Astrocyte of the cerebellum (primary cell): ENCODE data around the gene CHKA.

Experiments
- DNase-seq: peaks from one replicate; pipeline ENCODE4 v3.0.0-alpha.2; 2011; ENCODE audit warnings: low read depth
- H3K4me3 ChIP-seq: 2 replicates; pipeline ENCODE4 v1.5.1; 2011; ENCODE audit warnings: mild to moderate bottlenecking, low read depth, low read length, moderate library complexity
- CTCF ChIP-seq: IDR thresholded peaks from 2 replicates; pipeline ENCODE4 v1.5.1; 2012; ENCODE audit warnings: low read length, low read depth, moderate library complexity, mild to moderate bottlenecking; ENCODE audit errors: missing control alignments
- in situ Hi-C: cut with HindIII; loops from 2 replicates; pipeline ENCODE4 v1.10.0; 2017; ENCODE audit warnings: low sequenced_read_pairs

The CHKA gene

GRCh38 chr11:68164437-68164836 lies 43.2 kb upstream of the CHKA start:
- TF ChIP-seq CTCF: no peak
- H3K4me3 ChIP-seq: no peak overlapping the region
- DNase-seq: no peak
- in situ Hi-C loops: no loop called here

GRCh38 chr11:68163691-68164090 lies 42.5 kb upstream of the CHKA start:
- in situ Hi-C loops: no loop called here
- no peak overlapping the region for H3K4me3 ChIP-seq
- no peak for TF ChIP-seq CTCF
- DNase-seq: no peak

- in situ Hi-C loops: no loop called here
- no peak overlapping the region for H3K4me3 ChIP-seq
- TF ChIP-seq CTCF: no peak
- no peak for DNase-seq
These were observed 39.0 kb upstream of the CHKA start for GRCh38 chr11:68160100-68160695.

- DNase-seq: no peak
- no peak overlapping the region for H3K4me3 ChIP-seq
- in situ Hi-C loops: no loop called here
These were observed 38.5 kb upstream of the CHKA start for GRCh38 chr11:68159665-68160064.

GRCh38 chr11:68159161-68159560 lies 38.0 kb upstream of the CHKA start:
- DNase-seq: no peak
- TF ChIP-seq CTCF: no peak
- in situ Hi-C loops: no loop called here
- no peak overlapping the region for H3K4me3 ChIP-seq

More at GRCh38 chr11:68159665-68160064, 38.5 kb upstream of the CHKA start:
- no peak for TF ChIP-seq CTCF

- in situ Hi-C loops: no loop called here
- TF ChIP-seq CTCF: no peak
- DNase-seq: no peak
- H3K4me3 ChIP-seq: no peak overlapping the region
These were observed 37.4 kb upstream of the CHKA start for GRCh38 chr11:68158580-68158979.
